Adrenal gland (tissue), 12 donors: ENCODE measurements around the gene PIWIL1. TPM values are rescaled to one million over a fixed set of nuclear protein-coding genes. Genes with fewer than 3 reads are reported as not detected.

Source experiments
- DNase-seq, 7 donors: peaks; one replicate each; pipeline ENCODE4 v3.0.0-alpha.2; 2019 to 2020
- H3K27ac ChIP-seq, 5 donors: fragments of 200-600 bp; sonication (generic) in 4 of 5; 1 replicate in 3 of 5; 2 replicates in 2 of 5; pipeline versions ENCODE4 v1.5.1 to v1.8.0; 2016 to 2020; ENCODE audit warnings: mild to moderate bottlenecking in 1 of 5
- H3K27me3 ChIP-seq: fragments of 200-600 bp; 2 replicates; pipeline ENCODE4 v1.8.0; 2021
- H3K36me3 ChIP-seq, 2 donors: fragments of 200-600 bp; replicated peaks in 1 of 2; 1 replicate in 1 of 2; 2 replicates in 1 of 2; pipeline versions ENCODE4 v1.5.1 to v1.8.0; 2018 to 2022
- H3K4me1 ChIP-seq, 2 donors: fragments of 200-600 bp; replicated peaks in 1 of 2; 1 replicate in 1 of 2; 2 replicates in 1 of 2; pipeline versions ENCODE4 v1.5.1 to v1.8.0; 2018 to 2021
- H3K4me3 ChIP-seq, 4 donors: fragments of 200-600 bp; sonication (generic) in 3 of 4; one replicate each; pipeline ENCODE4 v1.5.1; 2016 to 2018
- H3K9me3 ChIP-seq, 3 donors: fragments of 200-600 bp; sonication (generic) in 1 of 3; replicated peaks in 1 of 3; 1 replicate in 2 of 3; 2 replicates in 1 of 3; pipeline versions ENCODE4 v1.5.1 to v1.8.0; 2016 to 2021
- CTCF ChIP-seq, 6 experiments: fragments of 450-650 bp in 4 of 6; fragments of 200-600 bp in 2 of 6; sonication (generic) in 1 of 6; IDR thresholded peaks; 1 replicate in 5 of 6; 2 replicates in 1 of 6; pipeline versions ENCODE4 v1.5.1 to v1.8.0; 2016 to 2021; ENCODE audit warnings: antibody characterized with exemption in 6 of 6, mild to moderate bottlenecking in 2 of 6, moderate library complexity in 1 of 6
- POLR2A ChIP-seq, 2 donors: fragments of 450-650 bp; IDR thresholded peaks; one replicate each; pipeline ENCODE4 v1.6.1; 2017; ENCODE audit warnings: antibody characterized with exemption in 2 of 2, mild to moderate bottlenecking in 2 of 2, moderate library complexity in 1 of 2
- WGBS, 4 donors: extraction: QIAGEN DNeasy Blood & Tissue Kit in 2 of 4; methylation state at CpG; one replicate each; pipeline versions ENCODE4 v1.1.5 to v1.1.7; 2013 to 2017; 5-methylcytosine and 5-hydroxymethylcytosine counted together
- intact Hi-C, 2 donors: fragments of 100-400 bp; cut with DNase I; formaldehyde crosslinking; loops; one replicate each; pipeline versions ENCODE4 v1.14.1 to v1.15.0; 2022 to 2023
- polyA plus RNA-seq, 3 donors: library from polyadenylated mRNA; stranded (reverse); fragments of 200-250 nt in 2 of 3; fragments of 350-450 nt in 1 of 3; fragmentation: Illumina TruSeq in 1 of 3; extraction: RNeasy Lipid Tissue Mini Kit (QIAGEN cat#74804) in 1 of 3; gene quantifications; one replicate each; pipeline ENCODE4 v1.2.3, GENCODE V29; 2013 to 2014
- total RNA-seq, 9 donors: library from RNA; depleted of rRNA in 4 of 9; stranded (reverse); fragments of >200 nt in 4 of 9; fragments of 120-200 nt in 1 of 9; fragmentation: NEBNext Ultra II Directional in 1 of 9; extraction: Animal tissue kit (Norgen Biotek cat#: 25700) in 1 of 9; gene quantifications; one replicate each; pipeline versions ENCODE4 v1.1.0 to v1.2.4, GENCODE V29; 2013 to 2023
- donor health status: healthy with polysubstance abuse.
- donor health status: Bipolar disorder and iron deficiency.
- donor health status: DM: yes; HTN: yes; CAD: no.
- donor health status: DM: no; HTN: no; CAD: no.
- donor health status: DM: no; HTN: no; CAD: no.
- donor health status: DM: yes; HTN: yes; CAD: no.

Gene PIWIL1
- total and polyA plus RNA-seq, 12 donors = 0.08 to 0.39 (median 0.20) TPM; not detected in 5

- Histone ChIP-seq H3K27me3 (no peaks in the 10 kb centered on the region), H3K36me3 (no peaks in the 10 kb centered on the region), H3K4me3 (no peak overlapping the region), H3K27ac (no peak overlapping the region), H3K4me1 (no peaks in the 10 kb centered on the region), H3K9me3 (no peaks in the 10 kb centered on the region)
- WGBS, 4 donors = 65 to 82% (median 71%) methylated on average over 2 of the region's 2 CpGs
- no peak for DNase-seq
- no peak for TF ChIP-seq CTCF (IDR thresholded peaks at IDR 0.05)
- no peak for TF ChIP-seq POLR2A (IDR thresholded peaks at IDR 0.05)
- intact Hi-C loops = no loop called here
Measured at GRCh38 chr12:130367003-130367402, 29.3 kb downstream of the PIWIL1 start.

GRCh38 chr12:130367523-130367922, 29.8 kb downstream of the PIWIL1 start:
- intact Hi-C loops = no loop called here
- WGBS, 4 donors = 84 to 89% (median 86%) methylated on average over 11 to 13 of the region's 13 CpGs
- Histone ChIP-seq H3K4me1 (no peaks in the 10 kb centered on the region), H3K27ac (no peak overlapping the region), H3K9me3 (no peaks in the 10 kb centered on the region), H3K36me3 (no peaks in the 10 kb centered on the region), H3K4me3 (no peak overlapping the region), H3K27me3 (no peaks in the 10 kb centered on the region)
- no peak for DNase-seq
- TF ChIP-seq CTCF (IDR thresholded peaks at IDR 0.05) = no peak
- TF ChIP-seq POLR2A (IDR thresholded peaks at IDR 0.05) = no peak

- no peak overlapping the region for H3K27ac ChIP-seq
- no peaks in the 10 kb centered on the region for H3K4me1 ChIP-seq
- H3K9me3 ChIP-seq = no peaks in the 10 kb centered on the region
- WGBS, 4 donors = 82 to 87% (median 84%) methylated on average over 4 of the region's 4 CpGs
- H3K36me3 ChIP-seq = no peaks in the 10 kb centered on the region
- DNase-seq = no peak
- H3K27me3 ChIP-seq = no peaks in the 10 kb centered on the region
- no peak for TF ChIP-seq POLR2A (IDR thresholded peaks at IDR 0.05)
- TF ChIP-seq CTCF (IDR thresholded peaks at IDR 0.05) = no peak
- intact Hi-C loops = no loop called here
- H3K4me3 ChIP-seq = no peak overlapping the region
Measured at GRCh38 chr12:130369816-130370215, 32.1 kb downstream of the PIWIL1 start.

GRCh38 chr12:130371296-130371695, 33.6 kb downstream of the PIWIL1 start:
- WGBS, 4 donors = 22 to 27% (median 24%) methylated on average over 5 of the region's 5 CpGs
- no peak overlapping the region for H3K4me3 ChIP-seq
- intact Hi-C loops = no loop called here
- H3K27me3 ChIP-seq = no peaks in the 10 kb centered on the region
- no peaks in the 10 kb centered on the region for H3K36me3 ChIP-seq
- DNase-seq = no peak
- no peaks in the 10 kb centered on the region for H3K4me1 ChIP-seq
- H3K9me3 ChIP-seq = no peaks in the 10 kb centered on the region
- TF ChIP-seq CTCF (IDR thresholded peaks at IDR 0.05) (no peak), POLR2A (IDR thresholded peaks at IDR 0.05) (no peak)
- H3K27ac ChIP-seq = no peak overlapping the region
